ENCODE measurements around the gene KANK2. TPM values are rescaled to one million over a fixed set of nuclear protein-coding genes. Genes with fewer than 3 reads are reported as not detected.

The KANK2 gene
- total and polyA plus RNA-seq, 10 of the 15 experiments (the other 5 are each of a cell fraction or from before 2014, with no cell fraction given): 4.9 to 33.0 (median 21.0) TPM

DNA sequence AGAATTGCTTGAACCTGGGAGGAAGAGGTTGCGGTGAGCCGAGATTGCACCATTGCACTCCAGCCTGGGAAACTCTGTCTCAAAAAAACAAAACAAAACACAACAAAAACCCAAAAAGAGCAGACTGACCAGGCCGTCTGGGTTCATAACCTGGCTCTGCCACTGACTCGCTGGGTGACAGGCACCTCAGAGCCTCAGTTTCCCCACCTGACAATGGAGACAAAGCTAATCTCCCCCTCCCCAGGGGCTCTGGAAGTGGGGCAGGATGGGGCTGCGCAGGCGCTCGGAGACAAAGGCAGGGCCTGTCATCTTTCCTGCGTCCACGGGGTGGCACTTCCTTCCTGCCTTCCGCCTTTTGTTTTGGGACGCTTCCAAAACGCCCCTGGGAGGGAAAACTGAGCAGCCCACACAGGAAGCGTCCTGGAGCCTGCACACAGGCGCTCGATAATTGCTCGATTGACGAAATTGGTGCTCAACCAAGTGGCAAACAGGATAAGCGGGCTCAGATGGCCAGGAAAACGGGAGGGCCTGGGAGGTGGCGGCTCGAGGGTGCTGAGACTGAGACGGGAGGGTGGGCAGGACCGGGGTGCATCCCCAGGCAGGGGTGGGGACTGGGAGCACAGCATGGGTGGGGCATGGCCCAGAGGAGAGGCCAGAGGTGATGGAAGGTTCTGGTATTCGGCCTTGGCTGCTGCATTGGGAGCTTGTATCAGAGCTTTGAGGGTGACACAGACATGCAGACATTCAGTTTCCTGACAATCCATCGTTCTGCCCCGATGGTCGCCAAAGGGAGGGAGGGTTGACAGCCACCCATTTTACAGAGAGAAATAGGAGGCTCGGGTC is 59.6 kb downstream of the KANK2 start (continued):
- TF ChIP-seq, protein P1, sequence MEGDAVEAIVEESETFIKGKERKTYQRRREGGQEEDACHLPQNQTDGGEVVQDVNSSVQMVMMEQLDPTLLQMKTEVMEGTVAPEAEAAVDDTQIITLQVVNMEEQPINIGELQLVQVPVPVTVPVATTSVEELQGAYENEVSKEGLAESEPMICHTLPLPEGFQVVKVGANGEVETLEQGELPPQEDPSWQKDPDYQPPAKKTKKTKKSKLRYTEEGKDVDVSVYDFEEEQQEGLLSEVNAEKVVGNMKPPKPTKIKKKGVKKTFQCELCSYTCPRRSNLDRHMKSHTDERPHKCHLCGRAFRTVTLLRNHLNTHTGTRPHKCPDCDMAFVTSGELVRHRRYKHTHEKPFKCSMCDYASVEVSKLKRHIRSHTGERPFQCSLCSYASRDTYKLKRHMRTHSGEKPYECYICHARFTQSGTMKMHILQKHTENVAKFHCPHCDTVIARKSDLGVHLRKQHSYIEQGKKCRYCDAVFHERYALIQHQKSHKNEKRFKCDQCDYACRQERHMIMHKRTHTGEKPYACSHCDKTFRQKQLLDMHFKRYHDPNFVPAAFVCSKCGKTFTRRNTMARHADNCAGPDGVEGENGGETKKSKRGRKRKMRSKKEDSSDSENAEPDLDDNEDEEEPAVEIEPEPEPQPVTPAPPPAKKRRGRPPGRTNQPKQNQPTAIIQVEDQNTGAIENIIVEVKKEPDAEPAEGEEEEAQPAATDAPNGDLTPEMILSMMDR (IDR thresholded peaks at IDR 0.05 in 2 of 3, conservative IDR thresholded peaks at IDR 0.05 in 1 of 3; ENCODE audit: control insufficient read depth in 2 of 3, extremely low read depth in 1 of 3, insufficient read depth in 1 of 3, low read depth in 3 of 3, low read length in 3 of 3): peak; percentile 63 to 72 (median 70)
- TF ChIP-seq IKZF2 (IDR thresholded peaks at IDR 0.05) (peak in 1 of 2 experiments; percentile 14; a peak in 1 of 4 replicates), BHLHE40 (IDR thresholded peaks at IDR 0.05; ENCODE audit: borderline replicate concordance in 1 of 2, low read depth in 2 of 2, low read length in 1 of 2) (peak in 1 of 2 experiments; percentile 20; a peak in 1 of 4 replicates), IKZF1 (conservative IDR thresholded peaks at IDR 0.05) (peak; percentile 49; the same call in 1 of the 2 replicates), EED (IDR thresholded peaks at IDR 0.05; ENCODE audit: low read depth) (peak; percentile 55; the same call in 1 of the 2 replicates), SPI1 (IDR thresholded peaks at IDR 0.05; ENCODE audit: borderline replicate concordance, insufficient read depth, low read depth, low read length) (0 out of 2 replicates have a peak, but pooled peaks have one; percentile 18), POU2F2 (IDR thresholded peaks at IDR 0.05; ENCODE audit: borderline replicate concordance, low read depth, low read length) (no peak)

Measured in GM12878 (cell line).